ENCODE results near the gene ZNF532. TPM values are rescaled to one million over a fixed set of nuclear protein-coding genes. Genes with fewer than 3 reads are reported as not detected.
"Not testable (repeated sequence)": the region's sequence is repeated elsewhere in the genome, so short reads cannot be mapped to it uniquely, and the experiment has no call there.

ZNF532 gene
- polyA plus RNA-seq (2013, experiment 1 of 2) = 106 TPM
- polyA plus RNA-seq (2013, experiment 2 of 2) = 100 TPM

- H3K27ac ChIP-seq (ENCODE audit: low read depth, low read length) = peak within 1 kb of the TSS; percentile 93
- H3K4me1 ChIP-seq (ENCODE audit: insufficient read depth, low read length) = peaks cover 76% of the 10 kb centered on the region
- 10% methylated on average over 15 of the region's 17 CpGs for WGBS
Observed at GRCh38 chr18:58864146-58865032, at the start of gene ZNF532. Gene ZNF532, plus strand, starts transcription at chr18:58864877. CDS start in a region left out here.

GRCh38 chr18:58819051-58819450, 45.6 kb upstream of the ZNF532 start:
- Histone ChIP-seq H3K4me3 (ENCODE audit: low read length) (no peak overlapping the region), H3K4me1 (ENCODE audit: insufficient read depth, low read length) (no peaks in the 10 kb centered on the region; the same call in none of the 2 replicates), H3K9ac (ENCODE audit: low read depth, low read length) (no peak overlapping the region), H3K27ac (ENCODE audit: low read depth, low read length) (no peak overlapping the region), H3K27me3 (ENCODE audit: insufficient read depth, low read length) (no peaks in the 10 kb centered on the region), H3K36me3 (ENCODE audit: insufficient read depth, low read length) (no peaks in the 10 kb centered on the region), H3K9me3 (ENCODE audit: insufficient read depth, low read depth, low read length) (no peaks in the 10 kb centered on the region)
- WGBS = 85% methylated on average over 4 of the region's 4 CpGs

More at GRCh38 chr18:58864146-58865032, at the start of gene ZNF532:
- Histone ChIP-seq H3K9me3 (ENCODE audit: insufficient read depth, low read depth, low read length) (peaks cover 7% of the 10 kb centered on the region; the same call in 1 of the 2 replicates), H3K36me3 (ENCODE audit: insufficient read depth, low read length) (peaks cover 48% of the 10 kb centered on the region), H3K27me3 (ENCODE audit: insufficient read depth, low read length) (no peaks in the 10 kb centered on the region), H3K4me3 (ENCODE audit: low read length) (peak within 1 kb of the TSS; percentile 56), H3K9ac (ENCODE audit: low read depth, low read length) (peak within 1 kb of the TSS; percentile 89)

GRCh38 chr18:58820251-58820650, 44.4 kb upstream of the ZNF532 start:
- H3K9ac ChIP-seq (ENCODE audit: low read depth, low read length) = no peak overlapping the region
- H3K4me3 ChIP-seq (ENCODE audit: low read length) = no peak overlapping the region
- no peaks in the 10 kb centered on the region for H3K36me3 ChIP-seq (ENCODE audit: insufficient read depth, low read length)
- no peaks in the 10 kb centered on the region for H3K9me3 ChIP-seq (ENCODE audit: insufficient read depth, low read depth, low read length)
- no peaks in the 10 kb centered on the region; the same call in none of the 2 replicates for H3K4me1 ChIP-seq (ENCODE audit: insufficient read depth, low read length)
- no peaks in the 10 kb centered on the region for H3K27me3 ChIP-seq (ENCODE audit: insufficient read depth, low read length)
- no peak overlapping the region for H3K27ac ChIP-seq (ENCODE audit: low read depth, low read length)
- 91% methylated on average over 3 of the region's 3 CpGs for WGBS

- no peak overlapping the region for H3K4me3 ChIP-seq (ENCODE audit: low read length)
- H3K9me3 ChIP-seq (ENCODE audit: insufficient read depth, low read depth, low read length) = 0 out of 2 replicates have a peak, but pooled peaks cover 3% of the 10 kb centered on the region
- no peaks in the 10 kb centered on the region; the same call in 1 of the 2 replicates for H3K4me1 ChIP-seq (ENCODE audit: insufficient read depth, low read length)
- WGBS = 95% methylated on average over 13 of the region's 13 CpGs
- no peaks in the 10 kb centered on the region for H3K27me3 ChIP-seq (ENCODE audit: insufficient read depth, low read length)
- H3K9ac ChIP-seq (ENCODE audit: low read depth, low read length) = no peak overlapping the region
- no peaks in the 10 kb centered on the region for H3K36me3 ChIP-seq (ENCODE audit: insufficient read depth, low read length)
- no peak overlapping the region for H3K27ac ChIP-seq (ENCODE audit: low read depth, low read length)
Observed at GRCh38 chr18:58822944-58823343, 41.7 kb upstream of the ZNF532 start.

GRCh38 chr18:58823412-58823811, 41.3 kb upstream of the ZNF532 start:
- Histone ChIP-seq H3K4me3 (ENCODE audit: low read length) (no peak overlapping the region), H3K36me3 (ENCODE audit: insufficient read depth, low read length) (no peaks in the 10 kb centered on the region), H3K27ac (ENCODE audit: low read depth, low read length) (no peak overlapping the region), H3K27me3 (ENCODE audit: insufficient read depth, low read length) (no peaks in the 10 kb centered on the region), H3K9ac (ENCODE audit: low read depth, low read length) (no peak overlapping the region), H3K9me3 (ENCODE audit: insufficient read depth, low read depth, low read length) (0 out of 2 replicates have a peak, but pooled peaks cover 3% of the 10 kb centered on the region), H3K4me1 (ENCODE audit: insufficient read depth, low read length) (no peaks in the 10 kb centered on the region; the same call in 1 of the 2 replicates)
- WGBS = 84% methylated on average over 4 of the region's 4 CpGs

GRCh38 chr18:58826926-58827325, 37.8 kb upstream of the ZNF532 start:
- not testable (repeated sequence) for H3K36me3 ChIP-seq (ENCODE audit: insufficient read depth, low read length); H3K27me3 ChIP-seq (ENCODE audit: insufficient read depth, low read length); H3K9me3 ChIP-seq (ENCODE audit: insufficient read depth, low read depth, low read length); H3K27ac ChIP-seq (ENCODE audit: low read depth, low read length); H3K4me1 ChIP-seq (ENCODE audit: insufficient read depth, low read length); H3K4me3 ChIP-seq (ENCODE audit: low read length); H3K9ac ChIP-seq (ENCODE audit: low read depth, low read length)
- WGBS = 97% methylated on average over 6 of the region's 6 CpGs

- no peak overlapping the region for H3K9ac ChIP-seq (ENCODE audit: low read depth, low read length)
- H3K36me3 ChIP-seq (ENCODE audit: insufficient read depth, low read length) = no peaks in the 10 kb centered on the region
- H3K27ac ChIP-seq (ENCODE audit: low read depth, low read length) = no peak overlapping the region
- H3K4me1 ChIP-seq (ENCODE audit: insufficient read depth, low read length) = peaks cover 7% of the 10 kb centered on the region; the same call in 1 of the 2 replicates
- no peaks in the 10 kb centered on the region for H3K27me3 ChIP-seq (ENCODE audit: insufficient read depth, low read length)
- no peak overlapping the region for H3K4me3 ChIP-seq (ENCODE audit: low read length)
- 95% methylated on average over 5 of the region's 5 CpGs for WGBS
- 0 out of 2 replicates have a peak, but pooled peaks cover 3% of the 10 kb centered on the region for H3K9me3 ChIP-seq (ENCODE audit: insufficient read depth, low read depth, low read length)
Observed at GRCh38 chr18:58827428-58827827, 37.2 kb upstream of the ZNF532 start.

GRCh38 chr18:58827886-58828285, 36.8 kb upstream of the ZNF532 start:
- Histone ChIP-seq H3K27me3 (ENCODE audit: insufficient read depth, low read length) (no peaks in the 10 kb centered on the region), H3K4me3 (ENCODE audit: low read length) (no peak overlapping the region), H3K9me3 (ENCODE audit: insufficient read depth, low read depth, low read length) (0 out of 2 replicates have a peak, but pooled peaks cover 3% of the 10 kb centered on the region), H3K4me1 (ENCODE audit: insufficient read depth, low read length) (peaks cover 7% of the 10 kb centered on the region; the same call in 1 of the 2 replicates), H3K36me3 (ENCODE audit: insufficient read depth, low read length) (no peaks in the 10 kb centered on the region), H3K27ac (ENCODE audit: low read depth, low read length) (no peak overlapping the region), H3K9ac (ENCODE audit: low read depth, low read length) (no peak overlapping the region)
- WGBS = 96% methylated on average over 24 of the region's 24 CpGs

- no peak overlapping the region for H3K9ac ChIP-seq (ENCODE audit: low read depth, low read length)
- H3K4me1 ChIP-seq (ENCODE audit: insufficient read depth, low read length) = peaks cover 7% of the 10 kb centered on the region; the same call in 1 of the 2 replicates
- H3K36me3 ChIP-seq (ENCODE audit: insufficient read depth, low read length) = no peaks in the 10 kb centered on the region
- WGBS = 93% methylated on average over 12 of the region's 12 CpGs
- H3K27ac ChIP-seq (ENCODE audit: low read depth, low read length) = no peak overlapping the region
- no peak overlapping the region for H3K4me3 ChIP-seq (ENCODE audit: low read length)
- no peaks in the 10 kb centered on the region for H3K27me3 ChIP-seq (ENCODE audit: insufficient read depth, low read length)
- H3K9me3 ChIP-seq (ENCODE audit: insufficient read depth, low read depth, low read length) = 0 out of 2 replicates have a peak, but pooled peaks cover 3% of the 10 kb centered on the region
Observed at GRCh38 chr18:58828399-58829121, 36.1 kb upstream of the ZNF532 start.

- Histone ChIP-seq H3K9ac (ENCODE audit: low read depth, low read length) (no peak overlapping the region), H3K9me3 (ENCODE audit: insufficient read depth, low read depth, low read length) (0 out of 2 replicates have a peak, but pooled peaks cover 3% of the 10 kb centered on the region), H3K36me3 (ENCODE audit: insufficient read depth, low read length) (no peaks in the 10 kb centered on the region), H3K27me3 (ENCODE audit: insufficient read depth, low read length) (no peaks in the 10 kb centered on the region), H3K4me3 (ENCODE audit: low read length) (no peak overlapping the region), H3K4me1 (ENCODE audit: insufficient read depth, low read length) (peaks cover 7% of the 10 kb centered on the region; the same call in 1 of the 2 replicates), H3K27ac (ENCODE audit: low read depth, low read length) (no peak overlapping the region)
- WGBS = 94% methylated on average over 3 of the region's 3 CpGs
Observed at GRCh38 chr18:58829263-58829662, 35.4 kb upstream of the ZNF532 start.

GRCh38 chr18:58829886-58830285, 34.8 kb upstream of the ZNF532 start:
- not testable (repeated sequence) for H3K9ac ChIP-seq (ENCODE audit: low read depth, low read length); H3K4me1 ChIP-seq (ENCODE audit: insufficient read depth, low read length); H3K27me3 ChIP-seq (ENCODE audit: insufficient read depth, low read length); H3K4me3 ChIP-seq (ENCODE audit: low read length); H3K36me3 ChIP-seq (ENCODE audit: insufficient read depth, low read length); H3K9me3 ChIP-seq (ENCODE audit: insufficient read depth, low read depth, low read length); H3K27ac ChIP-seq (ENCODE audit: low read depth, low read length)
- WGBS = 69% methylated on average over 3 of the region's 3 CpGs
